ENCODE data around the gene MCCC1. TPM values are rescaled to one million over a fixed set of nuclear protein-coding genes. Genes with fewer than 3 reads are reported as not detected.

The MCCC1 gene
- total and polyA plus RNA-seq, 10 of the 15 experiments (the other 5 are each of a cell fraction or from before 2014, with no cell fraction given): 35.0 to 71.7 (median 47.0) TPM

GRCh38 chr3:183064475-183064874 lies 34.8 kb downstream of the MCCC1 start:
- no peaks in the 10 kb centered on the region for H4K20me1 ChIP-seq (ENCODE audit: control insufficient read depth, insufficient read depth)
- in situ Hi-C loops (cut with MboI): no loop called here
- no peaks in the 10 kb centered on the region for H3K27me3 ChIP-seq (replicated peaks in 1 of 2; ENCODE audit: control insufficient read depth in 2 of 2, insufficient read depth in 2 of 2, low read length in 1 of 2)
- no peak overlapping the region for H3K4me3 ChIP-seq
- ChIA-PET RAD21 (ENCODE audit: unreplicated experiment) (no interaction called here), SMC1A (ENCODE audit: uncharacterized antibody, unreplicated experiment) (no interaction called here), POLR2A (no interaction called here), CTCF (interaction anchor here (1.1 kb wide), 1 partner anchor 356 kb away, joined by 4 read pairs; no protein-coding TSS in a partner anchor)
- 98% methylated on average over 31 of the region's 36 CpGs for WGBS (ENCODE audit: insufficient coverage, insufficient replicate concordance, low lambda C conversion rate, missing lambda C conversion rate)
- FAIRE-seq (no peak), ATAC-seq (no peak), DNase-seq (ENCODE audit: low read depth, low spot score) (no peak)
- H3K79me2 ChIP-seq (ENCODE audit: control insufficient read depth, insufficient read depth, low read length): no peaks in the 10 kb centered on the region
- H2AFZ ChIP-seq (ENCODE audit: control insufficient read depth, low read depth, low read length): no peak overlapping the region
- TF ChIP-seq TCF7 (IDR thresholded peaks at IDR 0.05; ENCODE audit: borderline replicate concordance) (no peak), BMI1 (IDR thresholded peaks at IDR 0.05; ENCODE audit: borderline replicate concordance) (no peak), LARP7 (IDR thresholded peaks at IDR 0.05) (no peak), BRCA1 (IDR thresholded peaks at IDR 0.05; ENCODE audit: low read depth, low read length) (no peak), POLR2AphosphoS2 (IDR thresholded peaks at IDR 0.05; ENCODE audit: low read depth, low read length) (no peak), USF2 (IDR thresholded peaks at IDR 0.05; ENCODE audit: borderline replicate concordance, low read depth, low read length) (no peak), CREB1 (IDR thresholded peaks at IDR 0.05; ENCODE audit: low read depth) (no peak), BHLHE40 (IDR thresholded peaks at IDR 0.05; ENCODE audit: borderline replicate concordance in 1 of 2, low read depth in 2 of 2, low read length in 1 of 2) (no peak), STAT1 (conservative IDR thresholded peaks at IDR 0.05) (no peak), JUNB (IDR thresholded peaks at IDR 0.05) (no peak), PBX3 (IDR thresholded peaks at IDR 0.05; ENCODE audit: insufficient replicate concordance, low read depth, low read length) (no peak), CBFB (IDR thresholded peaks at IDR 0.05; ENCODE audit: low read depth) (no peak), SIX5 (IDR thresholded peaks at IDR 0.05; ENCODE audit: low read depth, low read length, severe bottlenecking) (no peak), IRF4 (IDR thresholded peaks at IDR 0.05; ENCODE audit: low read depth, low read length) (no peak), IRF3 (IDR thresholded peaks at IDR 0.05) (no peak), PKNOX1 (IDR thresholded peaks at IDR 0.05) (no peak), NR2F1 (conservative IDR thresholded peaks at IDR 0.05) (no peak), FOS (IDR thresholded peaks at IDR 0.05; ENCODE audit: borderline replicate concordance, extremely low read depth, insufficient read length) (no peak), IKZF1 (conservative IDR thresholded peaks at IDR 0.05) (no peak)
- H3K9me3 ChIP-seq (replicated peaks; ENCODE audit: control insufficient read depth, insufficient read depth, low read length): no peaks in the 10 kb centered on the region
- BruUV-seq (replicated peaks): no TSS peak
- H3K4me2 ChIP-seq (ENCODE audit: control insufficient read depth, insufficient read depth): no peak overlapping the region
- H3K27ac ChIP-seq (ENCODE audit: control insufficient read depth, insufficient read depth): no peak overlapping the region
- peaks cover 0 to 4% of the 10 kb centered on the region in 2 experiments; a peak in 1 of 4 replicates for H3K36me3 ChIP-seq (ENCODE audit: control insufficient read depth in 2 of 2, insufficient read depth in 2 of 2, low read length in 1 of 2)
- H3K9ac ChIP-seq (ENCODE audit: control insufficient read depth, insufficient read depth, low read length): no peak overlapping the region
- H3K4me1 ChIP-seq (ENCODE audit: control insufficient read depth, insufficient read depth, low read length): no peaks in the 10 kb centered on the region
- intact Hi-C loops (cut with micrococcal nuclease; ENCODE audit: unreplicated experiment): no loop called here

Data from GM12878 (cell line).